GM21360 (cell line): ENCODE measurements around the gene RER1.
A peak's percentile ranks its signal among the peaks of the same experiment; 100 is the strongest.

ENCODE experiments used
- ATAC-seq: cut with Tn5 transposase; IDR thresholded peaks from one replicate; pipeline ENCODE4 v1.9.1; 2021; ENCODE audit warnings: mild to moderate bottlenecking, moderate library complexity; ENCODE audit not compliant: unreplicated experiment

RER1 gene

GRCh38 chr1:2391041-2391930 is at the start of gene RER1, which contains the start of gene MORN1:
Gene RER1 (plus strand): TSS chr1:2391841. CDS start chr1:2395791, 3,950 bp downstream.
Gene MORN1 (minus strand): TSS chr1:2391554. CDS start chr1:2391533, 21 bp downstream.
- ATAC-seq: peak; percentile 85

- no peak for ATAC-seq
These were observed 49.1 kb upstream of the RER1 start for GRCh38 chr1:2342384-2343022.

- no peak for ATAC-seq
These were observed 48.4 kb upstream of the RER1 start for GRCh38 chr1:2343023-2343935.

- ATAC-seq: no peak
These were observed 47.4 kb upstream of the RER1 start for GRCh38 chr1:2344121-2344681.

- no peak for ATAC-seq
These were observed 46.8 kb upstream of the RER1 start for GRCh38 chr1:2344744-2345296.

GRCh38 chr1:2345297-2346075 is 46.2 kb upstream of the RER1 start:
- no peak for ATAC-seq

GRCh38 chr1:2346691-2347408 is 44.8 kb upstream of the RER1 start:
- no peak for ATAC-seq

- ATAC-seq: no peak
These were observed 44.2 kb upstream of the RER1 start for GRCh38 chr1:2347409-2347785.

- no peak for ATAC-seq
These were observed 43.7 kb upstream of the RER1 start for GRCh38 chr1:2347896-2348295.

- no peak for ATAC-seq
These were observed 43.0 kb upstream of the RER1 start for GRCh38 chr1:2348346-2349325.

GRCh38 chr1:2349806-2350205 is 41.8 kb upstream of the RER1 start:
- no peak for ATAC-seq

GRCh38 chr1:2350501-2350900 is 41.1 kb upstream of the RER1 start:
- ATAC-seq: no peak

- no peak for ATAC-seq
These were observed 40.6 kb upstream of the RER1 start for GRCh38 chr1:2350911-2351655.

- no peak for ATAC-seq
These were observed 39.9 kb upstream of the RER1 start for GRCh38 chr1:2351723-2352122.

GRCh38 chr1:2352341-2352896 is 39.2 kb upstream of the RER1 start:
- ATAC-seq: no peak

GRCh38 chr1:2352897-2353550 is 38.6 kb upstream of the RER1 start:
- no peak for ATAC-seq
